ENCODE data around the gene PIK3R5.

The PIK3R5 gene

GRCh38 chr17:8869114-8869815 lies 96.2 kb downstream of the PIK3R5 start:
- no peak overlapping the region for H3K27ac ChIP-seq (ENCODE audit: low read depth, low read length)
- peaks cover 7% of the 10 kb centered on the region for H3K4me1 ChIP-seq (ENCODE audit: control insufficient read depth, low read depth, low read length)
- H3K79me1 ChIP-seq (ENCODE audit: low read length) = no peaks in the 10 kb centered on the region
- H3K18ac ChIP-seq (ENCODE audit: low read length) = no peak overlapping the region
- no CpG with 5 or more reads among the region's 11 CpGs for WGBS (ENCODE audit: extremely low coverage, insufficient coverage, low lambda C conversion rate)
- H3K36me3 ChIP-seq (ENCODE audit: control insufficient read depth, insufficient read depth, low read length) = no peaks in the 10 kb centered on the region
- H3K4me3 ChIP-seq (ENCODE audit: low read length) = no peak overlapping the region
- no peak overlapping the region for H4K8ac ChIP-seq (ENCODE audit: low read depth, low read length)
- H2AK5ac ChIP-seq (ENCODE audit: low read length) = peak overlapping the region; percentile 84
- DNase-seq = no peak
- H2BK5ac ChIP-seq (ENCODE audit: low read length) = peak overlapping the region; percentile 17
- no peak overlapping the region for H3K4ac ChIP-seq (ENCODE audit: low read depth, low read length)
- no peak overlapping the region for H3K4me2 ChIP-seq (ENCODE audit: low read length)
- H2BK15ac ChIP-seq (replicated peaks; ENCODE audit: low read depth) = no peak overlapping the region
- H3K56ac ChIP-seq (ENCODE audit: low read length) = peak overlapping the region; percentile 56
- H3K23ac ChIP-seq (ENCODE audit: low read length) = no peak overlapping the region
- no peaks in the 10 kb centered on the region for H3K27me3 ChIP-seq (ENCODE audit: insufficient read depth, low read length, poor library complexity)
- no peak overlapping the region for H4K5ac ChIP-seq (ENCODE audit: low read length)
- no peaks in the 10 kb centered on the region for H3K79me2 ChIP-seq (ENCODE audit: control insufficient read depth, insufficient read depth, low read length)
- no peak overlapping the region for H2BK120ac ChIP-seq (ENCODE audit: low read depth, low read length)
- no peak overlapping the region for H3K9ac ChIP-seq (ENCODE audit: low read length)

- no peak overlapping the region for H4K5ac ChIP-seq (ENCODE audit: low read length)
- no peak overlapping the region for H3K4me3 ChIP-seq (ENCODE audit: low read length)
- H3K79me1 ChIP-seq (ENCODE audit: low read length) = no peaks in the 10 kb centered on the region
- no peaks in the 10 kb centered on the region for H3K36me3 ChIP-seq (ENCODE audit: control insufficient read depth, insufficient read depth, low read length)
- no peak overlapping the region for H3K27ac ChIP-seq (ENCODE audit: low read depth, low read length)
- no peak overlapping the region for H4K8ac ChIP-seq (ENCODE audit: low read depth, low read length)
- H3K18ac ChIP-seq (ENCODE audit: low read length) = no peak overlapping the region
- H3K4ac ChIP-seq (ENCODE audit: low read depth, low read length) = no peak overlapping the region
- no peak overlapping the region for H2BK5ac ChIP-seq (ENCODE audit: low read length)
- no peak overlapping the region for H3K23ac ChIP-seq (ENCODE audit: low read length)
- DNase-seq = no peak
- no peak overlapping the region for H3K4me2 ChIP-seq (ENCODE audit: low read length)
- no peak overlapping the region for H2AK5ac ChIP-seq (ENCODE audit: low read length)
- H3K9ac ChIP-seq (ENCODE audit: low read length) = no peak overlapping the region
- H2BK15ac ChIP-seq (replicated peaks; ENCODE audit: low read depth) = no peak overlapping the region
- no peaks in the 10 kb centered on the region for H3K27me3 ChIP-seq (ENCODE audit: insufficient read depth, low read length, poor library complexity)
- H3K56ac ChIP-seq (ENCODE audit: low read length) = no peak overlapping the region
- H3K79me2 ChIP-seq (ENCODE audit: control insufficient read depth, insufficient read depth, low read length) = no peaks in the 10 kb centered on the region
- no peak overlapping the region for H2BK120ac ChIP-seq (ENCODE audit: low read depth, low read length)
- peaks cover 2% of the 10 kb centered on the region for H3K4me1 ChIP-seq (ENCODE audit: control insufficient read depth, low read depth, low read length)
- WGBS (ENCODE audit: extremely low coverage, insufficient coverage, low lambda C conversion rate) = no CpG with 5 or more reads among the region's 4 CpGs
Measured at GRCh38 chr17:8868529-8868951, 97.0 kb downstream of the PIK3R5 start.

DNA sequence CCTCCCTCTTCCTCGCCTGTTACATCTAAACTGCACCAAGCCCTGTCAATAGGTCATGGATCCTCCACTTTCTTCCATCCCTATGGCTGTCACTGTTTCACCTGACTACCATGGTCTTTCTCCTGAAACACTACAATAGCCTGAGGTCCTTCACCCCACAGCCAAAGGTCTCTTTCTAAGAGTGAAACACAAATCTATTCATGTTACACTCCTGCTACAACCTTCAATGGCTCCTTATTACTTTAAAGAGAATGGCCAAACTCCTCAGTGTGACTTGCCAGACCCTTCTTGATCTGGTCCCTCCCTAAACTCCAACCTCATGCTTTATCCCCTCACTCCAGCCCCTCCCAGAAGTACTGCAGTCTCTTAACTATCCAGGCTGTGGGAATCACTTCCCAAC lies 97.4 kb downstream of the PIK3R5 start:
- Histone ChIP-seq H3K4ac (ENCODE audit: low read depth, low read length) (no peak overlapping the region), H2BK15ac (replicated peaks; ENCODE audit: low read depth) (no peak overlapping the region), H3K4me1 (ENCODE audit: control insufficient read depth, low read depth, low read length) (peaks cover 2% of the 10 kb centered on the region), H3K18ac (ENCODE audit: low read length) (no peak overlapping the region), H3K23ac (ENCODE audit: low read length) (no peak overlapping the region), H3K27me3 (ENCODE audit: insufficient read depth, low read length, poor library complexity) (no peaks in the 10 kb centered on the region), H2AK5ac (ENCODE audit: low read length) (no peak overlapping the region), H3K4me3 (ENCODE audit: low read length) (no peak overlapping the region), H2BK120ac (ENCODE audit: low read depth, low read length) (no peak overlapping the region), H4K5ac (ENCODE audit: low read length) (no peak overlapping the region), H3K79me2 (ENCODE audit: control insufficient read depth, insufficient read depth, low read length) (no peaks in the 10 kb centered on the region), H4K8ac (ENCODE audit: low read depth, low read length) (no peak overlapping the region), H3K56ac (ENCODE audit: low read length) (no peak overlapping the region), H3K4me2 (ENCODE audit: low read length) (no peak overlapping the region), H3K79me1 (ENCODE audit: low read length) (no peaks in the 10 kb centered on the region), H3K36me3 (ENCODE audit: control insufficient read depth, insufficient read depth, low read length) (no peaks in the 10 kb centered on the region), H2BK5ac (ENCODE audit: low read length) (no peak overlapping the region), H3K27ac (ENCODE audit: low read depth, low read length) (no peak overlapping the region), H3K9ac (ENCODE audit: low read length) (no peak overlapping the region)
- DNase-seq = no peak
- no CpG with 5 or more reads among the region's 1 CpG for WGBS (ENCODE audit: extremely low coverage, insufficient coverage, low lambda C conversion rate)

- no peak within 1 kb of the TSS for H3K18ac ChIP-seq (ENCODE audit: low read length)
- no peak within 1 kb of the TSS for H3K23ac ChIP-seq (ENCODE audit: low read length)
- H3K27me3 ChIP-seq (ENCODE audit: insufficient read depth, low read length, poor library complexity) = no peaks in the 10 kb centered on the region
- no peak within 1 kb of the TSS for H3K27ac ChIP-seq (ENCODE audit: low read depth, low read length)
- no peak within 1 kb of the TSS for H4K5ac ChIP-seq (ENCODE audit: low read length)
- no CpG with 5 or more reads among the region's 12 CpGs for WGBS (ENCODE audit: extremely low coverage, insufficient coverage, low lambda C conversion rate)
- H3K4me2 ChIP-seq (ENCODE audit: low read length) = no peak within 1 kb of the TSS
- H3K79me2 ChIP-seq (ENCODE audit: control insufficient read depth, insufficient read depth, low read length) = no peaks in the 10 kb centered on the region
- no peaks in the 10 kb centered on the region for H3K36me3 ChIP-seq (ENCODE audit: control insufficient read depth, insufficient read depth, low read length)
- no peaks in the 10 kb centered on the region for H3K79me1 ChIP-seq (ENCODE audit: low read length)
- DNase-seq = no peak
- no peaks in the 10 kb centered on the region for H3K4me1 ChIP-seq (ENCODE audit: control insufficient read depth, low read depth, low read length)
- no peak within 1 kb of the TSS for H3K9ac ChIP-seq (ENCODE audit: low read length)
- no peak within 1 kb of the TSS for H2BK15ac ChIP-seq (replicated peaks; ENCODE audit: low read depth)
- H4K8ac ChIP-seq (ENCODE audit: low read depth, low read length) = no peak within 1 kb of the TSS
- H2BK120ac ChIP-seq (ENCODE audit: low read depth, low read length) = no peak within 1 kb of the TSS
- H2AK5ac ChIP-seq (ENCODE audit: low read length) = peak within 1 kb of the TSS; percentile 69
- no peak within 1 kb of the TSS for H3K4ac ChIP-seq (ENCODE audit: low read depth, low read length)
- no peak within 1 kb of the TSS for H3K4me3 ChIP-seq (ENCODE audit: low read length)
- peak within 1 kb of the TSS; percentile 15 for H3K56ac ChIP-seq (ENCODE audit: low read length)
- H2BK5ac ChIP-seq (ENCODE audit: low read length) = no peak within 1 kb of the TSS
Measured at GRCh38 chr17:8867361-8867981, 98.0 kb downstream of the PIK3R5 start, which contains the start of gene PIK3R6. TSS of gene PIK3R6 (minus strand) at chr17:8867674. CDS start at chr17:8849794, 17,880 bp downstream.

- Histone ChIP-seq H3K27ac (ENCODE audit: low read depth, low read length) (no peak overlapping the region), H3K4me2 (ENCODE audit: low read length) (no peak overlapping the region), H3K36me3 (ENCODE audit: control insufficient read depth, insufficient read depth, low read length) (no peaks in the 10 kb centered on the region), H3K23ac (ENCODE audit: low read length) (no peak overlapping the region), H2BK5ac (ENCODE audit: low read length) (no peak overlapping the region), H2BK120ac (ENCODE audit: low read depth, low read length) (no peak overlapping the region), H2BK15ac (replicated peaks; ENCODE audit: low read depth) (no peak overlapping the region), H3K4ac (ENCODE audit: low read depth, low read length) (no peak overlapping the region), H3K79me1 (ENCODE audit: low read length) (no peaks in the 10 kb centered on the region), H4K5ac (ENCODE audit: low read length) (no peak overlapping the region), H2AK5ac (ENCODE audit: low read length) (no peak overlapping the region), H3K18ac (ENCODE audit: low read length) (no peak overlapping the region), H3K56ac (ENCODE audit: low read length) (no peak overlapping the region), H3K27me3 (ENCODE audit: insufficient read depth, low read length, poor library complexity) (no peaks in the 10 kb centered on the region), H3K4me3 (ENCODE audit: low read length) (no peak overlapping the region), H3K79me2 (ENCODE audit: control insufficient read depth, insufficient read depth, low read length) (no peaks in the 10 kb centered on the region), H4K8ac (ENCODE audit: low read depth, low read length) (no peak overlapping the region), H3K9ac (ENCODE audit: low read length) (no peak overlapping the region), H3K4me1 (ENCODE audit: control insufficient read depth, low read depth, low read length) (no peaks in the 10 kb centered on the region)
- no CpG with 5 or more reads among the region's 7 CpGs for WGBS (ENCODE audit: extremely low coverage, insufficient coverage, low lambda C conversion rate)
- no peak for DNase-seq
Measured at GRCh38 chr17:8865811-8866210, 99.7 kb downstream of the PIK3R5 start.
